Liver (tissue), 9 donors: Measurements from ENCODE around the gene ZNF662. TPM values are rescaled to one million over a fixed set of nuclear protein-coding genes. Genes with fewer than 3 reads are reported as not detected.

Experiments
- DNase-seq: peaks from one replicate; pipeline ENCODE4 v3.0.0-alpha.2; 2017; ENCODE audit warnings: low spot score
- H3K27ac ChIP-seq, 2 donors: one replicate each; pipeline ENCODE4 v1.7.0; 2013; ENCODE audit warnings: inconsistent platforms in 2 of 2, low read length in 2 of 2, control low read depth in 1 of 2, low read depth in 1 of 2, mild to moderate bottlenecking in 1 of 2
- H3K27me3 ChIP-seq, 4 donors: one replicate each; pipeline versions ENCODE4 v1.6.1 to v1.7.0; 2013; ENCODE audit warnings: low read length in 3 of 4, inconsistent platforms in 1 of 4, mild to moderate bottlenecking in 1 of 4, moderate library complexity in 1 of 4; ENCODE audit not compliant: control insufficient read depth in 4 of 4, insufficient read depth in 4 of 4
- H3K36me3 ChIP-seq, 4 donors: one replicate each; pipeline versions ENCODE4 v1.6.1 to v1.7.0; 2013; ENCODE audit warnings: low read length in 3 of 4, mild to moderate bottlenecking in 3 of 4, low read depth in 1 of 4, moderate library complexity in 1 of 4; ENCODE audit not compliant: control insufficient read depth in 4 of 4, insufficient read depth in 3 of 4
- H3K4me1 ChIP-seq, 4 donors: one replicate each; pipeline versions ENCODE4 v1.6.1 to v1.7.0; 2013; ENCODE audit warnings: low read length in 3 of 4, mild to moderate bottlenecking in 3 of 4, moderate library complexity in 1 of 4; ENCODE audit not compliant: control insufficient read depth in 4 of 4, insufficient read depth in 4 of 4
- H3K4me3 ChIP-seq, 3 donors: one replicate each; pipeline versions ENCODE4 v1.6.1 to v1.7.0; 2013; ENCODE audit warnings: low read length in 3 of 3, control low read depth in 1 of 3, low read depth in 1 of 3, mild to moderate bottlenecking in 1 of 3
- H3K9ac ChIP-seq, 2 donors: one replicate each; pipeline ENCODE4 v1.7.0; 2013; ENCODE audit warnings: low read length in 2 of 2, mild to moderate bottlenecking in 2 of 2, moderate library complexity in 2 of 2, control low read depth in 1 of 2, low read depth in 1 of 2
- H3K9me3 ChIP-seq, 4 donors: one replicate each; pipeline versions ENCODE4 v1.6.1 to v1.7.0; 2013; ENCODE audit warnings: low read length in 3 of 4; ENCODE audit not compliant: control insufficient read depth in 4 of 4
- EGR1 ChIP-seq, 2 donors: IDR thresholded peaks; 2 replicates each; pipeline ENCODE4 v1.6.1; 2016 to 2018; ENCODE audit warnings: antibody characterized with exemption in 2 of 2, low read depth in 2 of 2
- FOXA1 ChIP-seq: IDR thresholded peaks from 2 replicates; pipeline ENCODE4 v1.6.1; 2016; ENCODE audit warnings: antibody characterized with exemption
- FOXA2 ChIP-seq: IDR thresholded peaks from 2 replicates; pipeline ENCODE4 v1.6.1; 2016; ENCODE audit warnings: antibody characterized with exemption
- GABPA ChIP-seq, 2 donors: IDR thresholded peaks in 1 of 2; conservative IDR thresholded peaks in 1 of 2; 2 replicates each; pipeline ENCODE4 v1.6.1; 2016; ENCODE audit warnings: antibody characterized with exemption in 2 of 2, mild to moderate bottlenecking in 1 of 2, moderate library complexity in 1 of 2
- HNF4A ChIP-seq, 2 donors: conservative IDR thresholded peaks; 2 replicates each; pipeline ENCODE4 v1.6.1; 2016; ENCODE audit warnings: antibody characterized with exemption in 2 of 2, mild to moderate bottlenecking in 2 of 2
- HNF4G ChIP-seq: IDR thresholded peaks from 2 replicates; pipeline ENCODE4 v1.6.1; 2016; ENCODE audit warnings: antibody characterized with exemption
- JUND ChIP-seq, 2 donors: IDR thresholded peaks; 2 replicates each; pipeline ENCODE4 v1.6.1; 2016; ENCODE audit warnings: antibody characterized with exemption in 2 of 2
- NR2F2 ChIP-seq: IDR thresholded peaks from 2 replicates; pipeline ENCODE4 v1.6.1; 2016; ENCODE audit warnings: antibody characterized with exemption
- RAD21 ChIP-seq, 2 donors: IDR thresholded peaks; 2 replicates each; pipeline ENCODE4 v1.6.1; 2016; ENCODE audit warnings: antibody characterized with exemption in 2 of 2, mild to moderate bottlenecking in 2 of 2
- RXRA ChIP-seq, 2 donors: IDR thresholded peaks; 2 replicates each; pipeline ENCODE4 v1.6.1; 2017 to 2018; ENCODE audit warnings: antibody characterized with exemption in 2 of 2, mild to moderate bottlenecking in 1 of 2
- SP1 ChIP-seq: IDR thresholded peaks from 2 replicates; pipeline ENCODE4 v1.6.1; 2018; ENCODE audit warnings: antibody characterized with exemption, mild to moderate bottlenecking
- TAF1 ChIP-seq: conservative IDR thresholded peaks from 2 replicates; pipeline ENCODE4 v1.6.1; 2016; ENCODE audit warnings: antibody characterized with exemption, mild to moderate bottlenecking
- YY1 ChIP-seq: IDR thresholded peaks from 2 replicates; pipeline ENCODE4 v1.6.1; 2016; ENCODE audit warnings: antibody characterized with exemption, mild to moderate bottlenecking
- WGBS: extraction: QIAGEN DNeasy Blood & Tissue Kit; methylation state at CpG from one replicate; pipeline ENCODE4 v1.1.7; 2013; 5-methylcytosine and 5-hydroxymethylcytosine counted together
- polyA plus RNA-seq, 2 donors: library from polyadenylated mRNA; stranded (reverse) in 1 of 2; unstranded in 1 of 2; fragments of 200-250 nt in 1 of 2; fragments of >200 nt in 1 of 2; fragmentation: Nextera tagmentation in 1 of 2; extraction: Ambion mirVana in 1 of 2; gene quantifications; one replicate each; pipeline versions ENCODE4 v1.2.1 to v1.2.3, GENCODE V29; 2013 to 2015
- total RNA-seq, 2 donors: library from RNA; depleted of rRNA; stranded (reverse); fragments of >200 nt; gene quantifications; one replicate each; pipeline ENCODE4 v1.2.3, GENCODE V29; 2014
- TF ChIP-seq, protein P1 (sequence below): IDR thresholded peaks from 2 replicates; pipeline ENCODE4 v1.6.1; 2016; ENCODE audit warnings: antibody characterized with exemption
- TF ChIP-seq, protein P2 (sequence below): fragments of 150-350 bp; IDR thresholded peaks from 2 replicates; pipeline ENCODE4 v1.5.1; 2017; ENCODE audit warnings: improper control_type of control experiment, low read depth, low read length; ENCODE audit not compliant: missing input control
- TF ChIP-seq, protein P3 (sequence below): IDR thresholded peaks from 2 replicates; pipeline ENCODE4 v1.6.1; 2016; ENCODE audit warnings: antibody characterized with exemption
- TF ChIP-seq, protein P4 (sequence below): IDR thresholded peaks from 2 replicates; pipeline ENCODE4 v1.6.1; 2016; ENCODE audit warnings: antibody characterized with exemption, mild to moderate bottlenecking
- TF ChIP-seq, protein P5 (sequence below): IDR thresholded peaks from 2 replicates; pipeline ENCODE4 v1.6.1; 2016; ENCODE audit warnings: antibody characterized with exemption
- donor health status: healthy.
- donor health status: healthy.
- donor health status: healthy.
- donor health status: healthy.
- donor health status: healthy.

Gene ZNF662
- total and polyA plus RNA-seq, 4 donors, result 2.2 to 3.9 (median 2.6) TPM

DNA sequence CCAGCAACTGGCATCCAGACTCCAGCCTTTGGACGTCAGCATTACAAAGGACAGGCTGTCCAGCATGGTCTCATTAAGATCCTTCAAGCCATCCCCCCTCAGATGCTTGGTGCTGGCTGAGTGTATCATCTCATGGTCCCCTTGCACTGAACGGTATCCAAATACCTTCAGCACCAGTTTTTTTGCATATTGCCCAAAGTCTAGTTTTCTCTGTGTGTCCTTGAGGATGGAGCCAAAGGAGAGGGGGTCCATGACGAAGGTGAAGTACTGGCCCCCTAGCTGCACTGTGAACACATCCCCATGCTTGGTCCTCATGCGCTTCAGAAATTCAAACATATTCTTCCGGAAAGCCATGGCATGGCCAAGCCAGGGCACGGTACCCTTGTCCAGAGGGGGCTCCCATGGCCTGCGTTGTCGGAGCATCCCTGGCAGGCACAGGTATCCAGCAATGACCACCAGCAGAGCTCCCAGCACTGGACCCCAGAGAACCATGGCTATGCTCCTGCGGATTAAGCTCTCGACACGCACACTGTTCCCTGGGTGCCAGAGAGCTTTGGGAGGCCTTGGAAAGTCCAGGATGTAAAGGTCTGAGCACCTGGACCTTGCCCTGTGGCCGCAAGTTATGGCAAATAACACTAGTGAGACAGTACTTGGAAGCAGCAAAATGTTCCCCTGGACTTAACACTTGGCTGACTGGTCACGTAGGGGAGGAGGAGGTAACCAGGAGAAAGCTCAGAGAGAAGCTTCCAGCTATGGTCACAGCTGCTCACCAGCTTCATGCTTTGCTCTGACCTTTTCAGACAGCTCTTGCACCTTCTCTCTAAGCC is 30.4 kb upstream of the ZNF662 start, which contains the start of gene CYP8B1:
Gene CYP8B1 (minus strand): TSS at position 555 of the 827 bp plus-strand sequence. CDS start 63 bp downstream, at position 492.
- Histone ChIP-seq H3K4me1 (peaks cover 5 to 44% (median 35%) of the 10 kb centered on the region in 4 donors), H3K27ac (peak within 1 kb of the TSS; percentile 85 to 90), H3K9me3 (no peaks in the 10 kb centered on the region), H3K9ac (peak within 1 kb of the TSS; percentile 13 to 91), H3K36me3 (no peaks in the 10 kb centered on the region), H3K27me3 (no peaks in the 10 kb centered on the region), H3K4me3 (peak within 1 kb of the TSS; percentile 62 to 91 (median 88))
- DNase-seq, result no peak
- TF ChIP-seq EGR1 (IDR thresholded peaks at IDR 0.05; ENCODE audit: low read depth in 2 of 2) (peak; percentile 15 to 64), HNF4A (conservative IDR thresholded peaks at IDR 0.05) (peak; percentile 97 to 99), RAD21 (IDR thresholded peaks at IDR 0.05) (peak; percentile 53 to 64), NR2F2 (no peak), JUND (IDR thresholded peaks at IDR 0.05) (peak; percentile 76 to 93), GABPA (IDR thresholded peaks at IDR 0.05 in 1 of 2, conservative IDR thresholded peaks at IDR 0.05 in 1 of 2) (peak in 1 of 2 donors; percentile 49), FOXA1 (peak; percentile 91), FOXA2 (peak; percentile 72), YY1 (peak; percentile 70), TAF1 (peak; percentile 98), HNF4G (peak; percentile 98), RXRA (IDR thresholded peaks at IDR 0.05) (peak; percentile 90 to 97), SP1 (peak; percentile 96)
- TF ChIP-seq, protein P1, sequence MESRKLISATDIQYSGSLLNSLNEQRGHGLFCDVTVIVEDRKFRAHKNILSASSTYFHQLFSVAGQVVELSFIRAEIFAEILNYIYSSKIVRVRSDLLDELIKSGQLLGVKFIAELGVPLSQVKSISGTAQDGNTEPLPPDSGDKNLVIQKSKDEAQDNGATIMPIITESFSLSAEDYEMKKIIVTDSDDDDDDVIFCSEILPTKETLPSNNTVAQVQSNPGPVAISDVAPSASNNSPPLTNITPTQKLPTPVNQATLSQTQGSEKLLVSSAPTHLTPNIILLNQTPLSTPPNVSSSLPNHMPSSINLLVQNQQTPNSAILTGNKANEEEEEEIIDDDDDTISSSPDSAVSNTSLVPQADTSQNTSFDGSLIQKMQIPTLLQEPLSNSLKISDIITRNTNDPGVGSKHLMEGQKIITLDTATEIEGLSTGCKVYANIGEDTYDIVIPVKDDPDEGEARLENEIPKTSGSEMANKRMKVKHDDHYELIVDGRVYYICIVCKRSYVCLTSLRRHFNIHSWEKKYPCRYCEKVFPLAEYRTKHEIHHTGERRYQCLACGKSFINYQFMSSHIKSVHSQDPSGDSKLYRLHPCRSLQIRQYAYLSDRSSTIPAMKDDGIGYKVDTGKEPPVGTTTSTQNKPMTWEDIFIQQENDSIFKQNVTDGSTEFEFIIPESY, result peak; percentile 72
- TF ChIP-seq, protein P2, sequence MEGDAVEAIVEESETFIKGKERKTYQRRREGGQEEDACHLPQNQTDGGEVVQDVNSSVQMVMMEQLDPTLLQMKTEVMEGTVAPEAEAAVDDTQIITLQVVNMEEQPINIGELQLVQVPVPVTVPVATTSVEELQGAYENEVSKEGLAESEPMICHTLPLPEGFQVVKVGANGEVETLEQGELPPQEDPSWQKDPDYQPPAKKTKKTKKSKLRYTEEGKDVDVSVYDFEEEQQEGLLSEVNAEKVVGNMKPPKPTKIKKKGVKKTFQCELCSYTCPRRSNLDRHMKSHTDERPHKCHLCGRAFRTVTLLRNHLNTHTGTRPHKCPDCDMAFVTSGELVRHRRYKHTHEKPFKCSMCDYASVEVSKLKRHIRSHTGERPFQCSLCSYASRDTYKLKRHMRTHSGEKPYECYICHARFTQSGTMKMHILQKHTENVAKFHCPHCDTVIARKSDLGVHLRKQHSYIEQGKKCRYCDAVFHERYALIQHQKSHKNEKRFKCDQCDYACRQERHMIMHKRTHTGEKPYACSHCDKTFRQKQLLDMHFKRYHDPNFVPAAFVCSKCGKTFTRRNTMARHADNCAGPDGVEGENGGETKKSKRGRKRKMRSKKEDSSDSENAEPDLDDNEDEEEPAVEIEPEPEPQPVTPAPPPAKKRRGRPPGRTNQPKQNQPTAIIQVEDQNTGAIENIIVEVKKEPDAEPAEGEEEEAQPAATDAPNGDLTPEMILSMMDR, result no peak
- TF ChIP-seq, protein P3, sequence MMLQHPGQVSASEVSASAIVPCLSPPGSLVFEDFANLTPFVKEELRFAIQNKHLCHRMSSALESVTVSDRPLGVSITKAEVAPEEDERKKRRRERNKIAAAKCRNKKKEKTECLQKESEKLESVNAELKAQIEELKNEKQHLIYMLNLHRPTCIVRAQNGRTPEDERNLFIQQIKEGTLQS, result no peak
- TF ChIP-seq, protein P4, sequence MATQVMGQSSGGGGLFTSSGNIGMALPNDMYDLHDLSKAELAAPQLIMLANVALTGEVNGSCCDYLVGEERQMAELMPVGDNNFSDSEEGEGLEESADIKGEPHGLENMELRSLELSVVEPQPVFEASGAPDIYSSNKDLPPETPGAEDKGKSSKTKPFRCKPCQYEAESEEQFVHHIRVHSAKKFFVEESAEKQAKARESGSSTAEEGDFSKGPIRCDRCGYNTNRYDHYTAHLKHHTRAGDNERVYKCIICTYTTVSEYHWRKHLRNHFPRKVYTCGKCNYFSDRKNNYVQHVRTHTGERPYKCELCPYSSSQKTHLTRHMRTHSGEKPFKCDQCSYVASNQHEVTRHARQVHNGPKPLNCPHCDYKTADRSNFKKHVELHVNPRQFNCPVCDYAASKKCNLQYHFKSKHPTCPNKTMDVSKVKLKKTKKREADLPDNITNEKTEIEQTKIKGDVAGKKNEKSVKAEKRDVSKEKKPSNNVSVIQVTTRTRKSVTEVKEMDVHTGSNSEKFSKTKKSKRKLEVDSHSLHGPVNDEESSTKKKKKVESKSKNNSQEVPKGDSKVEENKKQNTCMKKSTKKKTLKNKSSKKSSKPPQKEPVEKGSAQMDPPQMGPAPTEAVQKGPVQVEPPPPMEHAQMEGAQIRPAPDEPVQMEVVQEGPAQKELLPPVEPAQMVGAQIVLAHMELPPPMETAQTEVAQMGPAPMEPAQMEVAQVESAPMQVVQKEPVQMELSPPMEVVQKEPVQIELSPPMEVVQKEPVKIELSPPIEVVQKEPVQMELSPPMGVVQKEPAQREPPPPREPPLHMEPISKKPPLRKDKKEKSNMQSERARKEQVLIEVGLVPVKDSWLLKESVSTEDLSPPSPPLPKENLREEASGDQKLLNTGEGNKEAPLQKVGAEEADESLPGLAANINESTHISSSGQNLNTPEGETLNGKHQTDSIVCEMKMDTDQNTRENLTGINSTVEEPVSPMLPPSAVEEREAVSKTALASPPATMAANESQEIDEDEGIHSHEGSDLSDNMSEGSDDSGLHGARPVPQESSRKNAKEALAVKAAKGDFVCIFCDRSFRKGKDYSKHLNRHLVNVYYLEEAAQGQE, result peak; percentile 88
- TF ChIP-seq, protein P5, sequence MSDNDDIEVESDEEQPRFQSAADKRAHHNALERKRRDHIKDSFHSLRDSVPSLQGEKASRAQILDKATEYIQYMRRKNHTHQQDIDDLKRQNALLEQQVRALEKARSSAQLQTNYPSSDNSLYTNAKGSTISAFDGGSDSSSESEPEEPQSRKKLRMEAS, result peak; percentile 82
- 37% methylated on average over 13 of the region's 13 CpGs for WGBS
